NCI-H524 (cell line): ENCODE measurements around the gene NEURL4.
"Not testable (repeated sequence)": the region's sequence is repeated elsewhere in the genome, so short reads cannot be mapped to it uniquely, and the experiment has no call there.

ENCODE experiments used
- DNase-seq, 2 experiments: peaks; one replicate each; lab custom pipeline; 2025; lab: John Stamatoyannopoulos, UW

Gene NEURL4

DNA sequence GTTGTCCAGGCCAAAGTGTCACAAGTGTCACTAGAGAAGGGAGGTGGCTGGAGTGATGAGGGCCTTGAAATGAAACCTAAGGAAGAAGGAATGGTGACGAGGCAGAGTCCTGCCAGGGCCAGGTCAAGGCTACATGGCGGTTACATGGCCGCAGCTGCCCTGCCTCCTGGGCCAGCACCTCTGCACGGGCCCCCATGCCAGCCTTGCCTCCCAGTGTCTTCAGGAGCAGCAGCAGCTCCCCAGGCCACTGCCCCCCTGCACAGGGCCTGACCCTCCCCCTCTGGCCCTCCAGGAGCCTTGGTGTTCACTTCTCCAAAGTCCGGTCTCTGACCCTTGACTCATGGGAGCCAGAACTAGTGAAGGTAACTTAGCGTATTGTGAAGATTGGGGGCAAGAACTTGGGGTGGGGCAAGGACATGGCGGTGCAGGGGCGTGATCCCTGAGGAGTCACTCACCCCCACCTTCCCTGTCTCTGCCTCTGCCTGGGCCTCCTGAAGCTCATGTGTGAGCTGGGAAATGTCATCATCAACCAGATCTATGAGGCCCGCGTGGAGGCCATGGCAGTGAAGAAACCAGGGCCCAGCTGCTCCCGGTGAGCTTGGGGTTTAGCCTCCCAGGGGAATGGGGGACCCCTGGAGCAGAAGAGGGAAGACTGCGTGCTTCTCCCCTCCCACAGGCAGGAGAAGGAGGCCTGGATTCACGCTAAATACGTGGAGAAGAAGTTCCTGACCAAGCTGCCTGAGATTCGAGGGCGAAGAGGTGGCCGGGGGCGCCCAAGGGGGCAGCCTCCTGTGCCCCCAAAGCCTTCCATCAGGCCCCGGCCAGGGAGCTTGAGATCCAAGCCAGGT, 18.7 kb upstream of the NEURL4 start:
- no peak for DNase-seq

DNA sequence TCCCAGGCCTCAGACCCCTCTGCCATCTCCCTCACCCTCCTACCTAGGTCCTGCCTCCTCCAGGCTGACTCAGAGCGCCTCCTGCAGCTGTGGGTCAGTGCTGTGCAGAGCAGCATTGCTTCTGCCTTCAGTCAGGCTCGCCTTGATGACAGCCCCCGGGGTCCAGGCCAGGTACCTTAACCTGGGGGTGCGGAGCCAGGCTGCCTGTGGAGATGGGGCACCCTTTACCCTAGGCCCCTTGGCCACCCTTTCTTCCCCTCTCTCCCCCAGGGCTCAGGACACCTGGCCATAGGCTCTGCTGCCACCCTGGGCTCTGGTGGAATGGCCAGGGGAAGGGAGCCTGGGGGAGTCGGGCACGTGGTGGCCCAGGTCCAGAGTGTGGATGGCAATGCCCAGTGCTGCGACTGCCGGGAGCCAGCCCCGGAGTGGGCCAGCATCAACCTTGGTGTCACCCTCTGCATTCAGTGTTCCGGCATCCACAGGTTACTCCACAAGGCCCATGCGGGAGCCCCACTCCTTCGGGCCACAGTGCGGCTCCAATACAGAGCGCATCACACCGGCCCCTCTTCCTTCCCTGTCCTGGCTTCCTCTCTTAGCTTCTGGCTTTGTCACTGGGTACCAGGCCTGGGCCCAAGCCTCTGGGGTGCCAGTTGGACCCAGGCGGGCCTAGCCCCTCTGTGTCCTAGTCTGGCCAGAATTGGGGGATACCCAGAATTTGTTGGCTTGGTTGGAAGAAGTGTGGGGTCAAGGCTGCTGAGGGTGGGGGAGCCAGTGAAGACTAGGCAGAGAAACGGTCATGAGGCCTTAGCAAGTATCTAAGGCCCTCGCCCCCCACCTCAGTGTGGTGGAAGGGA, 17.9 kb upstream of the NEURL4 start:
- no peak for DNase-seq

DNA sequence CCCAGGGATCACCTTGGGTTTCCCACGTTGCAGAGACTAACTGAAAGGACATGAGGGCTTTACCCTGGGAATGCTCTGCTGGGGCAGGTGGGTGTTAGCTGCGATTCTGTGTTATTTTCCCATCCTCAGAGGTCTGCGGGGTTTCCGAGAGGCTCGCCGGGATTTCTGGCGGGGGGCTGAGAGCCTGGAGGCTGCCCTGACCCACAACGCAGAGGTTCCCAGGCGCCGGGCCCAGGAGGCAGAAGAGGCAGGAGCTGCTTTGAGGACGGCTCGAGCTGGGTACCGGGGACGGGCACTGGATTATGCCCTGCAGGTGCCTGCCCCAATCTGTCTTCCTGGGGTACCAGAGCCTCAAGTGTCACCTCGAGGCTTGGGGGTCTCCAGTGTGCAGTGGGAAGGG, 14.1 kb upstream of the NEURL4 start:
- no peak for DNase-seq

DNA sequence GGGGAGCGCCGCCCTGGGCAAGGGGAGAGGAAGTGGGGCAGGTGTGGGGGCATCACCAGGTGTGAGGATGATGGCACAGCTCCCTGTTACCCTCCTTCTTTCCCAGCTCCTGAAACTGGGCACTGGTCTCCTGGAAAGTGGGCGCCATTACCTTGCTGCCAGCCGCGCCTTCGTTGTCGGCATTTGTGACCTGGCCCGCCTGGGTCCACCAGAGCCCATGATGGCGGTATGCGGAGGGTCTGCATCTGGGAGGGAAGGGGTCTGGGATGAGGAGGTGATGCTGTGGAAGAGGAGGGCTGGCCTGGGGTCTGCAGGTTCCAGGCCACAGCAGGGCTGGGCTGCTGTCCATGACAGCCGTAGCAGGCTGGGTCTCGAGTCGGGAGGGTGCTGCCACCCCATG, 12.7 kb upstream of the NEURL4 start:
- no peak for DNase-seq

DNA sequence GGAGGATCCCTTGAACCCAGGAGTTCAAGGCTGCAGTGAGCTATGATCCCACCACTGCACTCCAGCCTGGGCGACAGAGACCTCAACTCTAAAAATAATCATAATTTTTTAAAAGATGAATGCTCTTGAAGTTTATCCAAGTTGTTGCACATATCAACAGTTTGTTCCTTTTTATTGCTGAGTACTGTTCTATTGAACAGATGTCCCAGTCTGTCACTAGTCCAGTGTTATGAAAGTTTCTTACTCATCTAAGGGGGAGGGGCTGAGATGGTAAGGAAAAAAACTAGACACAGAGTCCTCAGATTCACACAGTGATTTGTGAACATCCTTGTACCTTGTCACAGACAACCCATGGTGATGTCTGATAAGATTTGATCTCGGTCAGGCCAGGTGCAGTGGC, 11.0 kb upstream of the NEURL4 start:
- DNase-seq = no peak

DNA sequence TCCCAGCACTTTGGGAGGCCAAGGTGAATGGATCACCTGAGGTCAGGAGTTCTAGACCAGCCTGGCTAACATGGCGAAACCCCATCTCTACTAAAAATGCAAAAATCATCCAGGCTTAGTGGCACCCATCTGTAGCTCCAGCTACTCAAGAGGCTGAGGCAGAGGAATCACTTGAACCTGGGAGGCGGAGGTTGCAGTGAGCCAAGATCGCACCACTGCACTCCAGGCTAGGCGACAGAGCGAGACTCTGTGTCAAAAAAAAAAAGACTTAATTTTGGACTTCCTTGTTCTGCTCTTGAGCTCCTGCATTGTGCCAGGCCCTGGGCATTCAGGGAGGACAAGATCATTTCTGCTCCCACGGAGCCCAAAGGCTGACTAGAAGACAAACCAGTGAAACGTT, 8.5 kb upstream of the NEURL4 start:
- DNase-seq = not testable (repeated sequence)

DNA sequence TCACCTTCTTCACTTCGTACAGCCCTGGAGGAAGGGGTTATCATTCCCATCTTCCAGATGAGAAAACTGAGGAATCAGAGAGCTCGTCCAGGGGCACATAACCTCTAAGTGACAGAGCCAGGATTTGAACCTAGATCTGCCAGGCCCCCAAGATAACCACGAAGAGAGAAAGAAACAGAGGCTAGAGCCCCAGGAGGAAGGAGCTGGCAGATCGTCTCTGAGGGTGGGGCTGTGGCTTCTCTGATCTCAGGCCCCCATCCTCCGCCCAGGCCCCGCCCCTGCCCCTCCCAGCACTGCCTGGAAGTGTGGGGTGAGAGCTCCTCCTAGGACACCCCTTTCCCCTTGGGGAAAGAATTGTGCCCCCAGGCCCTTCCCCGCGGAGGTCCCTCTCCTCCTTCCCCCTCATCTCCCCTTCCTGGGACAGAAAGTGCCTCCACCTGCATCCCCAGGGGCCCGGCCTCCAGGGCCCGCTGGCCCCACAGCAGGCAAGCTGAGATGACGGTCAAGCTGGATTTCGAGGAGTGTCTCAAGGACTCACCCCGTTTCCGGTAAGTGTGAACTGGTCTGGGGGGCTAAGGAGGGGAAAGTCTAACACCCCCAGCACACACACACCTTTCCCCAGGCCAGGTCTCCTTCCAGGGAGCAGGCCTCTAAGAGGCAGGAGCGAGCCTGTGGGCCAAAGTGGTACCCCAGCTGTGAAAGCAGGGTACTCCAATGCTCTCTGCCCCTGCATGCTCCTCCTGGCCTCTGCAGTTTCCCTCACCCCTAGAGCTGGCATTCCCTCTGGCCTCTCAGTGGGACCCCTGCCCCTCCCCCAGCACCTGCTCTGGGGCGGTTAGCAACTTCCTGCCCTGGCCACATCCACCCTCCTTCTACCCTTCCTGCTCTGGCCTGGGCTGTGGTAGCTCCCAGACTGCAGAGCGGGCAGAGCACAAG, 7.4 kb upstream of the NEURL4 start, which contains the start of gene ACAP1:
ACAP1 (plus strand) TSS at position 290 of the 936 bp plus-strand sequence; CDS start at position 496, 206 bp downstream.
- no peak for DNase-seq

DNA sequence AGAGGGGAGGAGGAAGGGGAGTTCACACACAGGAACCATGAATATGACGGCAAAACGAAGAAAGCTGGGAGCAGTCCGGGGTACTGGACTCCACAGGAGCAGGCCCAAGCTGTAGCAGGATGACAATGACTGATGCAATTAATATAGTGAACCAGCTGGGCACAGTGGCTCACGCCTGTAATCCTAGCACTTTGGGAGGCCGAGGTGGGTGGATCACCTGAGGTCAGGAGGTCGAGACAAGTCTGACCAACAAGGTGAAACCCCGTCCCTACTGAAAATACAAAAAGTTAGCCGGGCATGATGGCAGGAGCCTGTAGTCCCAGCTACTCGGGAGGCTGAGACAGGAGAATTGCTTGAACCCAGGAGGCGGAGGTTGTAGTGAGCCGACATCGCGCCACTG, 6.6 kb upstream of the NEURL4 start:
- not testable (repeated sequence) for DNase-seq

DNA sequence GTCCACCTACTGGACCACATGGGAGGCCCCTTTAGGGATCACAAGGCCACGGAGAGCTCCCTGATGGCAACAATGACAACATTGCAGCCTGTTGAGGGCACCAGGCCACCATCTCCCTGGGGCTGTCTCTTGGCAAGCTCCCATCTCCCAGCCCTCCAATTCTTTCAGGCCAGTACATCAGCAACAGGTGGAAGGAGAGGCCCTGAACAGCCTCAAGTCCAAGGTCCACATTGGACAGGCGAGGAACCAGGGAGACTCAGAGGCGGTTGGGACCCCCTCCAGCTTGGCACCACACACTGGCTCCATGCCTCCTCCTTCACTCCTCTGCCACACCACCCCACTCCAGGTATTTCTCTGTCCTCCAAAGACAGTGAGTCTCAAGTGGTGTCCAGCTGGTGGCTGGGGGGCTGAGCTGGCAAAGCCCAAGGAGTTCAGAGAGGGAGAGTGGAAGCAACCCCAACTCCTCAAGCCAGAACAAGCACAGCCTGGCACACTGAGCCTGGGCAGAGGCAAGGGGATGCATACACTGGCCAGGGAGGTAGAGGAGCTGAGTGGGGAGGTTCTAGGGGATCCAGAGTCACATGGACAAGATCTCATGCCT, 5.9 kb upstream of the NEURL4 start:
- no peak for DNase-seq

DNA sequence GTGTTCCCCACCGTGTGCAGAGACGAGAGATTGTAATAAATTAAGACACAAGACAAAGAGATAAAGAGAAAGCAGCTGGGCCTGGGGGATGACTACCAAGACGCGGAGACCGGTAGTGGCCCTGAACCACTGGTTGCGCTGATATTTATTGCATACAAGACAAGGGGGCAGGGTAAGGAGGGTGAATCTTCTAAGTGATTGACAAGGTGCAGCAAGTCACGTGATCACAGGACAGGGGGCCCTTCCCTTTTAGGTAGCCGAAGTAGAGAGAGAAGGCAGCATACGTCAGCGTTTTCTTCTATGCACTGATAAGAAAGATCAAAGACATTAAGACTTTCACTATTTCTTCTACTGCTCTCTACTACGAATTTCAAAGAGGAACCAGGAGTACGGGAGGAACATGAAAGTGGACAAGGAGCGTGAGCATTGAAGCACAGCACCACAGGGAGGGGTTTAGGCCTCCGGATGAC, 3.5 kb upstream of the NEURL4 start:
- DNase-seq = not testable (repeated sequence)

DNA sequence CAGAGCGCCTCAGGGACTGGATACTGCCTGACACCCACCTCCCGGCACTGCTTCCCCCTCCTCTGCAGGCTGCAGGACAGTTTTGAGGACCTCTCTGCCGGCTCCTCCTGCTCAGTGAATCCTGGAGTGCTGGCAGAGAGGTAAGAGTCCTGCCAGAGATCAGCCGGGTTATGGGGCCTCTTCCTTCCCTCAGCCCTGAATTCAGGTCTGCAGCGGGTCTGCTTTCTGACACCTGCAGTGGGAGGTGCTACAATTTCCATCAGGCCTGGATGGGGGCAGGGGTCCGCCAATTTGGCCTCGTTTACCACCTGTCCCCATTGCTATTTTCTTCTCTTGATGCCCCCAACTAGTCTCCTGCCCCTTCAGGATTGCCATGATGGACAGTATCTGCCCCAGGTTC, 3.0 kb upstream of the NEURL4 start:
- no peak for DNase-seq

DNA sequence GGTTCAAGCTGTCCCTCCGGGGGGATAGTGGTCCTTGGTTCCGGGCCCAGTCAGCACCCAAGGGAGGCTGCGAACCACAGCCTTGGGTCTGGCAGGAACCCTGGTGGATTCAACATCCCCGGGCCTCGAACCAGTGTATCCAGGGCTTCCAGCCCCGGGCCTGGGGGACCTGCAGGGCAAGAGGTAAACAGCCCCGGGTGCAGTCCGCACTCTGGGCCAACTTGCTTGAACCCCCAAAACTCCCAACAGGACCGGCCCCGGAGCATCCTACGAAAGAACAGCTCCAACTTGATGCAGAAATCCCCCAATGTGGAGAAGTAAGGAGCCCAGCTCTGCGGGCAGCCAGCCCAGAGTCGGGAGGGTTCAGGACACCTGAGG, 1.5 kb upstream of the NEURL4 start:
- no peak for DNase-seq

DNA sequence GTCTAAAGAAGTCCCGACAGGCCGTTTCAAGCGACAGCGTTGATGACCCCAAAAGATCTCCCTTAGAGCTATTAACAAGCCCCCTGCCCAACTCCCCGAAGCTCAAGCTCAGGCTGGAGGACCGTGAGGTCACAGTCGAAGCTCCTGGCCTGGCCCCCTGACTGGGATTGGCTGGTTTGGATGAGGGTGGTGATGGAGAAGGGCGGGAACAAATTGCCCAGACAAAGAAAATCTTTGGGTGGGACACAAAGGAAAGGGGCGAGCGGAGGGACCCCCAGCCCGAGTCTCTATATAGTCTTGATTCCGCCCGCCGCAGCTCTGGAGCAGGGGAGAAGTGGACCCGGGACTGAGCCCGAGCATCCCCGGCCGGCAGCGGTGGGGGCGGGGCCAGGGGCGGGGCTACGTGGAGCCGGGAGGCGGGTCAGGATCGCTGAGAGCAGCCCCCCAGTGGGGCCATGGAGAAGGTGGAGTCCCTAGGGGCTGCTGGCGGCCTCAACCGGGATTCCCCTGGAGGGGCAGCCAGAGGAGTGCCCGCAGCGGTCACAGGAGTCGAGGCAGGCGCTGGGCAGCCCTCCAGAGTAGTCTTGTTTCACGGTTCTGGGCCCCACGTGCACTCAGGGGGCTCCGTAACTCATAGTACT, 982 bp upstream of the NEURL4 start:
- peak; percentile 39 to 45 for DNase-seq

DNA sequence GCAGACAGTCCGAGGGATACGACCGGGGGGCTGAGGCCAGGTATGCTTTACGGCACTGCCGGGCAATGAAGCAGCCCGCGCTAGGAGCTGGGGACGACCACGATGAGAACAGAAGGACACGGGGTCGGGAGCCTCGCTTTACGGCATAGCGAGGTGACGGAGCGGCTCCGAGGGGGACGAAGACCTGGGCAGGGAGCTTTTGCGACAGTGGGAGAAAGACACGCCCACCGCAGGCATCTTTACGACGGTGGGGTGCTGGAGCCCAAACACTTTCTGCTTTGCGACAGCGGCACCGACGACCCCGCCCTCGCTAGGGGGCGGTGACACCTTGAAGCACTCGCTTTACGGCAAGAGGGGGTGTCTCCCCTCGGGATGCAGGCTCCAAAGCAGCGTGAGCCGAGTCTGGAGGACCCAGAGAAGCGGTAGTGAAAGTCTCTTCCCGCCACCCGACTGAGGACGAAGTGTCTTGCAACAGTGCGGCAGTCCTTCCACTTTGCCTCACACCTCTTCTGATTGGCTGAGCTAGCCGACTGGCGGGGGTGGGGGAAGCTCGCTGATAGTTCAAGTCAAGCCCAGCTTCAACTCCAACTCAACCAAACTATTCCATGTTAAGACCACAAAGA, 350 bp upstream of the NEURL4 start:
- peak; percentile 77 to 94 for DNase-seq

DNA sequence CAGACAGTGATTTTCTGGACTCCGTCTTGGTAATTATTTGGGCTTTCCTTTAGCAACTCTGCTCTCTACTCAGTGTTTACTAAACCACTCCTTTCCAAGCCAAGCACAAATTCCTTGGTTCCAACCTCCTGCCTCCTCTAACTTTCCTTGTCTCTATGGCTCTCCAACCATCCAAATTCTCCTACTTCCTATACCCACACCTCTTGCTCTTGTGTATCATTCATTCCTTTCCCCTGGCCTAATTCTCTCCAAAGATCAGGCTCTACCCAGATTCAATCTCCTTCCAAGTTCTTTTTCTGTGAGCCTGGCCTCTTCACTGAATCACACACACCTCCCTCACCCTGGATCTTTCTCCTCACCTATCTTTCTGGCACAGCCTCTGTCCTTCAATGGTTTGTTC, 1.1 kb downstream of the NEURL4 start:
- DNase-seq = no peak

DNA sequence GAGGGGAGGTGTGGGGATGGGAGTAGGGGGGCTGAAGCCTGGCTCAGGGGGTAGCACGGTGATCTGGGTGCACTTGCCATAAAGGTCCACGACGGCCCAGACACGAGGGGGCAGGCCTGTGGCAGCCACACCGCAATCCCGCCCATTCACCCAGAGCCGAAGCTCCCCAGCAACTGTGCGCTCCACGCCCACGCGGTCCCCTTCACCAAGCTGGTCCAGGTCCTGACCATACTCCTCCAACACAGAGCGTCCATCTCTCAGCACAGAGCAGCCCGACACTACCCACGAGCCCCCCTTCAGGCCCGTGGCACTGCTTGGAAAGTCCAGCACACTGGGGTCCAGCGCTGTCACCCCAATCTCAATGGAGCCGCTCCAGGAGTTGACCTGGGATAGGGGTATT, 1.6 kb downstream of the NEURL4 start:
- DNase-seq = no peak

DNA sequence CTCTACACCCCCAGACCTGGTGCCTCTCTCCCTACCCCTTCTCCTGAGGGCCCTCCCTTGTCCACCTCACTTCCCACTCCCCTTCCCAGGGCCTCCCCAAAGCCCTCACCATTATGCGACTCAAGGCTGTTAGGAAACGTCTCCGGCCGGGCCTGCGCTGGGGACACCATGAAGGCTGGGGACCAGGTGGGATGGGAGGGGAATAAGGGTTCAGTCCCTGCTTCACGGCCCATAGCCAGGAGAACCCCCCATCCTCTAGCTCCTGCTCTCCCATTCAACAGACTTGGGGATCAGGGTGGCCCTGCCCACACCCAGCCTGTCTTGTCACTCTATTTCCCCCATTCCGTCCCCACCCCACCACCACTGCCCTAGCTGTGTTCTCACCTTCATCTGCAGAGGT, 2.1 kb downstream of the NEURL4 start:
- DNase-seq = no peak

DNA sequence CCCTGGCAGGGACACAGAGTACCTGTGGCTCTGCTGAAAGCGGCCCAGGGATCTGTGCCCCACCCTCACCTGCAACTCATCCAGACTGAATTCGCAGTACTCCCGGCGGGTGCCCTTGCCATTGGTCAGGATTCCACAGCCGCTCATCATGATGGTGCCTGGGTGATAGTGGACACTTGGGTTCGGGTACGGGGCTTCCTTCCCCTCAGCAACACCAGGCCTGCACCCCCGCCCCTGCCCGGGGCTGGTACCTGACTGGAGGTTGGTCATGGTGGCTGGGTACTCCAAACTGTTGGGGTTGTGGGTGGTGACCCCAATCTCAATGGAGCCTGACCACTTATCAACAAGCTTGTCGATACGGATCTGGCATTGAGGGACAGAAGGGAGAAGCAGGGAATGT, 2.9 kb downstream of the NEURL4 start:
- no peak for DNase-seq

DNA sequence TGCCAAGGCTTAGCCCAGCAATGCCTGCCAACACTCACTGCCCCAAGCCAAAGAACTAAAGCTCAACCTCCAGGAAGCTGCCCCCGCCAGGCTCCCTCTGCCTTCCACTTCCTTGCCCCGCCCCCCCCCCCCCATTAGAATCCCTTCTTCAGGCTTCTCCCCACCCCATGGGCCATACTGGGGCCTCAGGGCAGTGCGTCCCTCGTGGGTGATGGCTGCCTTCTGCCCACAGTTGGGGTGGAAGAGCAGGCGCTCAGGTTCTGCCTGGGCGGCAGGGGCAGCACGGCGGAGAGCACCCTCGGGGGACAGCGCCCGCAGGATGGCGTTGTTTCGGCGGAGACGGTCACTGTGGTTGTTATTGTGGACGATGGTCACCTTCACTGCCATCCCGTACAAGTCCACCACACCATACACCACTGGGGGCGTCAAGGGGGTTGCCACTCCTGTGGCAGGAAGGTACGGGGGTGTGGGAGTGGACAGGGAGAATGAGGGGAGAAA, 4.1 kb downstream of the NEURL4 start:
- DNase-seq = no peak

DNA sequence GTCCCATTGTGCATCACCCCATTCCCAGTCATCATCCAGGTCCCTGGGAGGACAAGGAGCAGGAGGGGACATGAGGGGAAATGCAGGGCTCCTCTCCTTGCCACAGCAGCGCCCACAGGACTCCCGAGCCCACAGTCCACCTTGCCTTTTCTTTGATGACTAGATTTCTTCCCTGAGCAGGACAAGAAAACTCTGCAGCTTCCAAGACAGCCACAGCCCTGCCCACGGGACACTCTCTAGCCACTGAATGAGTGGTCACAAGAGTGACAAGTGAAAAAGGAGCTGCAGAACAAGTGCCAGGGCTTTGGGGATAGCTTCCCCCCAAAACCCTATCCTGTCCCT, 4.7 kb downstream of the NEURL4 start:
- DNase-seq = no peak
